Measurements from ENCODE around the gene CNTN4. TPM values are rescaled to one million over a fixed set of nuclear protein-coding genes. Genes with fewer than 3 reads are reported as not detected.

Gene CNTN4
- total and polyA plus RNA-seq, 2 experiments from 2014 or later: 0.91 to 4.0 TPM

GRCh38 chr3:2512881-2513280 lies 414.2 kb downstream of the CNTN4 start (continued):
- TF ChIP-seq CTCF (conservative IDR thresholded peaks at IDR 0.05; ENCODE audit: low read depth in 2 of 2) (no peak), POLR2AphosphoS5 (IDR thresholded peaks at IDR 0.05; ENCODE audit: low read depth) (no peak), ZNF114 (CRISPR knock-in tag; IDR thresholded peaks at IDR 0.05) (no peak), JUNB (IDR thresholded peaks at IDR 0.05; ENCODE audit: unreplicated experiment) (no peak), EZH2phosphoT487 (IDR thresholded peaks at IDR 0.05; ENCODE audit: unreplicated experiment) (no peak), EZH2 (IDR thresholded peaks at IDR 0.05; ENCODE audit: low read depth, unreplicated experiment) (no peak), ETS1 (IDR thresholded peaks at IDR 0.05) (no peak), NANOG (IDR thresholded peaks at IDR 0.05; ENCODE audit: borderline replicate concordance) (no peak), REST (IDR thresholded peaks at IDR 0.05; ENCODE audit: unreplicated experiment) (no peak), STAT1 (IDR thresholded peaks at IDR 0.05; ENCODE audit: unreplicated experiment) (no peak)

GRCh38 chr3:2513986-2514385 lies 415.3 kb downstream of the CNTN4 start:
- no peak overlapping the region for H3K4me2 ChIP-seq
- no peak overlapping the region for H3K27ac Mint-ChIP-seq
- peaks cover 99% of the 10 kb centered on the region for H3K9me3 Mint-ChIP-seq
- H3K4me3 Mint-ChIP-seq: no peak overlapping the region
- H3K79me2 ChIP-seq (replicated peaks; ENCODE audit: insufficient read depth): no peaks in the 10 kb centered on the region
- ATAC-seq: no peak
- H3K36me3 Mint-ChIP-seq (ENCODE audit: low read depth): peaks cover 23% of the 10 kb centered on the region
- no peaks in the 10 kb centered on the region for H3K27me3 Mint-ChIP-seq (ENCODE audit: insufficient read depth, low read depth, poor library complexity)
- 0 out of 2 replicates have a peak, but pooled peaks cover 6% of the 10 kb centered on the region for H3K4me1 ChIP-seq (ENCODE audit: insufficient read depth)
- TF ChIP-seq ZNF331 (CRISPR knock-in tag; IDR thresholded peaks at IDR 0.05; ENCODE audit: low read depth) (no peak), REST (IDR thresholded peaks at IDR 0.05; ENCODE audit: unreplicated experiment) (no peak), CREB1 (CRISPR knock-in tag; IDR thresholded peaks at IDR 0.05; ENCODE audit: low read depth) (no peak), NANOG (IDR thresholded peaks at IDR 0.05; ENCODE audit: borderline replicate concordance) (no peak)
- no peaks in the 10 kb centered on the region for H3K9me2 ChIP-seq (ENCODE audit: insufficient read depth)
- H3K27ac ChIP-seq (ENCODE audit: low read depth): no peak overlapping the region
- no peak for DNase-seq (ENCODE audit: low spot score)
- H3K4me3 ChIP-seq: no peak overlapping the region
- no peaks in the 10 kb centered on the region for H3K4me1 Mint-ChIP-seq
- H3F3A ChIP-seq (replicated peaks; ENCODE audit: low read depth): no peaks in the 10 kb centered on the region
- no peaks in the 10 kb centered on the region for H4K20me1 ChIP-seq (replicated peaks; ENCODE audit: insufficient read depth)
- no peak overlapping the region for H2AFZ ChIP-seq
- no peaks in the 10 kb centered on the region for H3K36me3 ChIP-seq (ENCODE audit: insufficient read depth)
- H3K27me3 ChIP-seq (ENCODE audit: insufficient read depth): peaks cover 4% of the 10 kb centered on the region; the same call in 1 of the 2 replicates

Data from GM23338 (cell line).